Subcutaneous abdominal adipose tissue (tissue), 5 donors: ENCODE results near the gene ELAPOR1.

Experiments
- H3K27ac ChIP-seq: one replicate; pipeline ENCODE4 v1.7.0; 2013; ENCODE audit warnings: low read depth, mild to moderate bottlenecking, inconsistent platforms, low read length, moderate library complexity
- H3K27me3 ChIP-seq, 5 donors: one replicate each; pipeline ENCODE4 v1.7.0; 2013; ENCODE audit warnings: low read length in 5 of 5, inconsistent platforms in 1 of 5; ENCODE audit not compliant: control insufficient read depth in 5 of 5, insufficient read depth in 4 of 5
- H3K36me3 ChIP-seq, 5 donors: one replicate each; pipeline ENCODE4 v1.7.0; 2013; ENCODE audit warnings: low read length in 5 of 5; ENCODE audit not compliant: control insufficient read depth in 5 of 5, insufficient read depth in 5 of 5
- H3K4me1 ChIP-seq, 5 donors: one replicate each; pipeline ENCODE4 v1.7.0; 2013; ENCODE audit warnings: low read length in 5 of 5, mild to moderate bottlenecking in 3 of 5, moderate library complexity in 1 of 5; ENCODE audit not compliant: control insufficient read depth in 5 of 5, insufficient read depth in 5 of 5
- H3K4me3 ChIP-seq, 5 donors: one replicate each; pipeline ENCODE4 v1.7.0; 2013; ENCODE audit warnings: low read length in 5 of 5, low read depth in 1 of 5
- H3K9ac ChIP-seq, 5 donors: one replicate each; pipeline ENCODE4 v1.7.0; 2013; ENCODE audit warnings: low read length in 5 of 5, mild to moderate bottlenecking in 4 of 5, moderate library complexity in 3 of 5
- H3K9me3 ChIP-seq, 5 donors: one replicate each; pipeline ENCODE4 v1.7.0; 2013; ENCODE audit warnings: low read length in 5 of 5; ENCODE audit not compliant: control insufficient read depth in 5 of 5
- donor health status: healthy.
- donor health status: healthy.
- donor health status: healthy.
- donor health status: healthy.
- donor health status: healthy.

ELAPOR1 gene

GRCh38 chr1:109095631-109096030, 18.3 kb upstream of the ELAPOR1 start:
- H3K36me3 ChIP-seq: peaks cover 8 to 23% (median 16%) of the 10 kb centered on the region in 5 donors
- no peak overlapping the region for H3K9ac ChIP-seq
- H3K4me3 ChIP-seq: no peak overlapping the region
- H3K27me3 ChIP-seq: no peaks in the 10 kb centered on the region
- no peaks in the 10 kb centered on the region for H3K9me3 ChIP-seq
- H3K4me1 ChIP-seq: peaks cover 6 to 32% (median 25%) of the 10 kb centered on the region in 5 donors
- H3K27ac ChIP-seq: no peak overlapping the region

DNA sequence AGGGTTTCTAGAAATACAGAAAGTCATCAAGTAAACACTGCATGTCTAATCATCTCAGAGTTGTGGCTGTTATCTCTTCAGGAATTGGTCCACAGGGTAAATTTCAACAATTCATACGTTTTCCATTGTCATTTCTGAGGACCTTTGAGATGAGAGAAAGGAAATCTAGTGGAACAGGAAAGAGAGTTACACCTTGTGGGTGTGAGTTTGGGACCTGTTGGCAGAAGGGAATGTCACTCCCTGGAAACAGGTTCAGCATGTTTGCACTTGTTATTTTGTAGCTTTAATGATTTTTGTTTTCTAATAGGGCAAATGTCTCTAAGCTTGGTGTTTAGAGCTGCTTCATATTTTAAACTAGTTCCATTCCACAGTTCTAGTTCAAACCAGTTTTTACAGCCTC, 17.8 kb upstream of the ELAPOR1 start:
- Histone ChIP-seq H3K27ac (no peak overlapping the region), H3K4me1 (peaks cover 6 to 36% (median 24%) of the 10 kb centered on the region in 5 donors), H3K27me3 (no peaks in the 10 kb centered on the region), H3K9ac (no peak overlapping the region), H3K9me3 (no peaks in the 10 kb centered on the region), H3K36me3 (peaks cover 8 to 23% (median 16%) of the 10 kb centered on the region in 5 donors), H3K4me3 (no peak overlapping the region)

DNA sequence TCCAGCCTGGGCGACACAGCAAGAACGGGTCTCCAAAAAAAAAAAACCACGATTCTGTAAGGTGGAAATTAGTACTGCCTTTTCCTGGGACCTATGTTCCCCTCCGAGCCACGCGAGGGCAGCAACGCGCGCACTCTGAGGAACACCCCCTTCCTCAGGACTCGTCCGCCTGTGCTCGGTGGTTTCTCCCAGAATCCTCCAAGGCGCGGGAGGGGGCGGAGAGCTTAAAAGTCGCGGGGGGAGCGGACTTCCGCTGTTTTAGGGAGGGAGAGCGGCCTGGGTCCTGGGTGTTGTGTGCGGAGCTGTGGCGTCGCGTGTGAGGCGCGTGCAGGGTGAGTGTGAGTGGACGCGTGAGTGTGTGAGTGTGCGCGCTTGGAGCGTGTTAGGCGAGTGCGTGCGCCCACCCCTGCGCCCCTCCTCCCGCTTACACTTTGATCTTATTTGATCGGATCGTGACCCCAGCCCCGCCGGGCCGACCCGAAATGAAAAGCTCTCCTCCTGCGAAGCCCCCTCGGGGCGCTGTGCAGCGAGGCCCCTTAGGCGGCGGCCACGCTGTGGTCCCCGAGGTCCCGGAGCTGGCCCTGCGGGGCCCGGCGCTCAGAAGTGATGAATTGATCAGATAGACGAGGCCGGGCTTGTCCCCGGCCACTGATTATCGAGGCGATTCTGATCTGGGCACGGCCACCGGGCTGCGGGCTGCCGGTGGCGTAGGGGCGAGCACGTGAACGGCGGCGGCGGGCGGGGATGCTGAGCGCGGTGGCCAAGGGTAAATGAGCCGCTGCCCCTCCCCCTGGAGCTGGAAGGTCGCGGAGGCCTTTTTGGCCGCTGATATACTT, 13.8 kb upstream of the ELAPOR1 start:
- Histone ChIP-seq H3K27me3 (no peaks in the 10 kb centered on the region), H3K36me3 (peaks cover 0 to 12% (median 4%) of the 10 kb centered on the region in 5 donors), H3K4me3 (peak overlapping the region; percentile 87 to 95 (median 92)), H3K4me1 (peaks cover 0 to 20% (median 9%) of the 10 kb centered on the region in 5 donors), H3K9ac (peak overlapping the region; percentile 16 to 98 (median 94)), H3K9me3 (no peaks in the 10 kb centered on the region), H3K27ac (peak overlapping the region; percentile 94)

GRCh38 chr1:109104364-109105151, 9.4 kb upstream of the ELAPOR1 start:
- H3K9me3 ChIP-seq: no peaks in the 10 kb centered on the region
- H3K27me3 ChIP-seq: no peaks in the 10 kb centered on the region
- H3K4me3 ChIP-seq: no peak overlapping the region
- peaks cover 0 to 18% (median 8%) of the 10 kb centered on the region in 5 donors for H3K4me1 ChIP-seq
- no peak overlapping the region for H3K9ac ChIP-seq
- H3K27ac ChIP-seq: no peak overlapping the region
- no peaks in the 10 kb centered on the region for H3K36me3 ChIP-seq

GRCh38 chr1:109105881-109106280, 8.0 kb upstream of the ELAPOR1 start:
- H3K36me3 ChIP-seq: no peaks in the 10 kb centered on the region
- no peaks in the 10 kb centered on the region for H3K9me3 ChIP-seq
- no peak overlapping the region for H3K27ac ChIP-seq
- H3K4me3 ChIP-seq: no peak overlapping the region
- H3K9ac ChIP-seq: no peak overlapping the region
- H3K4me1 ChIP-seq: peaks cover 0 to 7% (median 4%) of the 10 kb centered on the region in 5 donors
- H3K27me3 ChIP-seq: peaks cover 0 to 7% (median 3%) of the 10 kb centered on the region in 5 donors

GRCh38 chr1:109107785-109108184, 6.1 kb upstream of the ELAPOR1 start:
- no peaks in the 10 kb centered on the region for H3K9me3 ChIP-seq
- H3K9ac ChIP-seq: no peak overlapping the region
- no peak overlapping the region for H3K27ac ChIP-seq
- H3K36me3 ChIP-seq: no peaks in the 10 kb centered on the region
- no peak overlapping the region for H3K4me3 ChIP-seq
- peaks cover 0 to 8% (median 7%) of the 10 kb centered on the region in 5 donors for H3K4me1 ChIP-seq
- H3K27me3 ChIP-seq: peaks cover 0 to 12% (median 5%) of the 10 kb centered on the region in 5 donors

DNA sequence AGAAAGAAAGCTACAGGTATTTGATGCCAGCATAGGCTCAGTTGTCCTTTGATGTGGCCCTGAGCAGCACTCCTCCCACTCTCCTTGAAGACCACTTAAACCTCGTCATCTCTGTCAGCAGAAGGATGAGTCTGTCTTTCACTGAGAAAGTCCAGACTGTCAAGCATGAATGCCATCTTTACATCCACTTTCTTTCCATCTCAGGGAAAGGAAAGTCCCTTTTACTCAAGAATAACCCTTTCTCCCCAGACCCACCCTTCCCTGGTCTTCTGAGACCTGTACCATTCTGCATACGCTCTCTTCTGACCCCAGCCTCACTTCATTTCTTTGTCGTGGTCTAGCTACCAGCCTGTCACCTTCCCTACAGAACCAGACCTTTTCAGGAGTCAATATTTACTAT, 4.0 kb upstream of the ELAPOR1 start:
- Histone ChIP-seq H3K4me3 (no peak overlapping the region), H3K27me3 (peaks cover 15 to 28% (median 18%) of the 10 kb centered on the region in 5 donors), H3K9ac (no peak overlapping the region), H3K36me3 (no peaks in the 10 kb centered on the region), H3K27ac (no peak overlapping the region), H3K4me1 (peaks cover 0 to 24% (median 21%) of the 10 kb centered on the region in 5 donors), H3K9me3 (no peaks in the 10 kb centered on the region)

DNA sequence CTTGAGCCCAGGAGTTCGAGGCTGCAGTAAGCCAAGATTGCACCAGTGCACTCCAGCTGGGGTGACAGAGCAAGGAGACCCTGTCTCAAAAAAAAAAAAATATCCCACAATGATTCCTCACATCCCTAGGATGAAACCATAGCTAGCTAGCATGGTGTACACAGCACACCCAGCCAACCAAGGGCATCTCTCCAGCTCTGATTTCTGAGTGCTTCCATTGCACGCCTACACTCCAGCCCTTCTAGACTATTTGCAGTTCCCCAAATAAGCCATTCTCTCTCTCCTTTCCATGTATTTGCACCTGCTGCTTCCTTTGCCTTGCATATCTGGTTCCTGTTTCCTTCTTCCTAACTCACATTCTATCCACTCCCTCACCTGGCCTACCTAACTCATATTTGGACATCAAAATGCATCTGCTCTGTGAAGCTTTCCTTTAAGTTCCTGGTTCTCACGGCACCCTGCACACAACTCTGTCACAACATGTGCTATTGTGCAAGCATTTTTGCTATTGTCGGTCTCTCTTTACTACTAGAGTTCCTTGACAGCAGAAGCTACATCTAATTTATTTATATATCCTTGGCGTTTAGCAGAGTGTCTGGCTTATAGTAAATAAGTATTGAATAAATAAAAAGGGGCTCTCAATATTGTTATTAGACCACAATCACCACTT, 2.4 kb upstream of the ELAPOR1 start:
- no peaks in the 10 kb centered on the region for H3K36me3 ChIP-seq
- H3K9ac ChIP-seq: no peak overlapping the region
- H3K27ac ChIP-seq: no peak overlapping the region
- H3K4me1 ChIP-seq: peaks cover 0 to 24% (median 21%) of the 10 kb centered on the region in 5 donors
- H3K4me3 ChIP-seq: no peak overlapping the region
- H3K27me3 ChIP-seq: peaks cover 18 to 29% (median 27%) of the 10 kb centered on the region in 5 donors
- H3K9me3 ChIP-seq: no peaks in the 10 kb centered on the region

DNA sequence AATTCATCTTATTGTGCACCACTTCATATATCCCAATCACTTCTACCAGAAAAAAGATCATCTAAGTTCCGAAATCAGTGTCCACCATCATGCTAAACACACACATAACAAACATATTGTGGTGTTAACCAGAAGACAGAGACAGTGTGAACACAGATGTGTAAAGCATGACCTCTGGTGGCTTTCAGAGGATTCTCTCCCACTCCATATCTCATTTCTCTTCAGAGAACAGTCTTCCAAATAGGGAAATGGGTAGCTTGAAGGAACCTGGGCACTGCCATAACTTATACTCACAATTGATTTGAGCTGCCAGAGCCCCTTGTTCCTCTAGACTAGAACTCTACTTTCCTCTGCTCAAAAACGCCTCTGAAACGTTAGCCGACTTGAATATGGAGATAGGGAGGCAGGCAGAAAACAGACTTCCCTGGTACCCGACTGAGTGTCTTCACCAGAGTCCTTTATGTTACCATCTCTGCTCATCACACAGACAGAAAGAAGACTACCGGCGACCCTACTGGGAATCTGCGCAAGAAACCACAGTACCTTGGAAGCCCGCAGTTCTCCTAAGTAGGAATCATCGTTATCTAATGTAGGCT, 1.8 kb upstream of the ELAPOR1 start:
- Histone ChIP-seq H3K9ac (no peak overlapping the region), H3K27me3 (peaks cover 18 to 29% (median 27%) of the 10 kb centered on the region in 5 donors), H3K27ac (no peak overlapping the region), H3K36me3 (no peaks in the 10 kb centered on the region), H3K9me3 (no peaks in the 10 kb centered on the region), H3K4me1 (peaks cover 0 to 24% (median 21%) of the 10 kb centered on the region in 5 donors), H3K4me3 (peak overlapping the region; percentile 30 to 55 (median 45))
